T-cell (primary cell): ENCODE data around the gene RAI1. TPM values are rescaled to one million over a fixed set of nuclear protein-coding genes. Genes with fewer than 3 reads are reported as not detected.

ENCODE experiments used
- ATAC-seq, 4 experiments: fragments of 200-7000 bp in 3 of 4; fragments of 150-1000 bp in 1 of 4; cut with Tn5 transposase; replicated peaks in 1 of 4; 1 replicate in 3 of 4; 2 replicates in 1 of 4; pipeline ENCODE4 v1.10.0; 2021; ENCODE audit warnings: moderate library complexity in 3 of 4, mild to moderate bottlenecking in 2 of 4, moderate number of reproducible peaks in 1 of 4
- CTCF ChIA-PET, 2 donors: fragments of 300-600 bp; sonication (Branson Sonifier 250); formaldehyde crosslinking; loops; one replicate each; lab custom pipeline; 2022; ENCODE audit warnings: antibody characterized with exemption in 2 of 2; lab: Charles Lee
- POLR2A ChIA-PET, 2 donors: fragments of 300-600 bp; sonication (Branson Sonifier 250); formaldehyde crosslinking; loops; one replicate each; lab custom pipeline; 2022; ENCODE audit warnings: antibody characterized with exemption in 2 of 2; lab: Charles Lee
- DNase-seq, 35 experiments: peaks; one replicate each; pipeline versions ENCODE4 v3.0.0 to v3.0.0-alpha.2; 2013 to 2023
- H3K27ac ChIP-seq: one replicate; pipeline ENCODE4 v1.5.1; 2013; ENCODE audit warnings: low read length
- H3K27me3 ChIP-seq, 2 experiments: replicated peaks in 1 of 2; 1 replicate in 1 of 2; 2 replicates in 1 of 2; pipeline versions ENCODE4 v1.6.1 to v1.7.0; 2013; ENCODE audit warnings: low read length in 1 of 2, mixed read lengths in 1 of 2; ENCODE audit not compliant: control insufficient read depth in 2 of 2, insufficient read depth in 2 of 2; ENCODE audit errors: extremely low read depth in 1 of 2
- H3K36me3 ChIP-seq, 2 donors: 1 replicate in 1 of 2; 2 replicates in 1 of 2; pipeline versions ENCODE4 v1.6.1 to v1.7.0; 2013; ENCODE audit warnings: low read length in 1 of 2; ENCODE audit not compliant: control insufficient read depth in 2 of 2, insufficient read depth in 1 of 2; ENCODE audit errors: extremely low read depth in 1 of 2
- H3K4me1 ChIP-seq, 2 experiments: 1 replicate in 1 of 2; 2 replicates in 1 of 2; pipeline versions ENCODE4 v1.6.1 to v1.7.0; 2013; ENCODE audit warnings: low read length in 2 of 2, mixed read lengths in 1 of 2; ENCODE audit not compliant: insufficient read depth in 2 of 2, control insufficient read depth in 1 of 2; ENCODE audit errors: extremely low read depth in 1 of 2
- H3K4me3 ChIP-seq, 2 donors: 1 replicate in 1 of 2; 2 replicates in 1 of 2; pipeline versions ENCODE4 v1.5.1 to v1.7.0; 2013; ENCODE audit warnings: mild to moderate bottlenecking in 2 of 2, low read length in 1 of 2, moderate library complexity in 1 of 2; ENCODE audit not compliant: control insufficient read depth in 1 of 2; ENCODE audit errors: extremely low read depth in 1 of 2
- H3K9me3 ChIP-seq: 2 replicates; pipeline ENCODE4 v1.7.0; 2013
- H3K27ac Mint-ChIP-seq, 2 donors: one replicate each; pipeline ENCODE4 v1.8.0; 2020 to 2021; ENCODE audit warnings: mild to moderate bottlenecking in 2 of 2, mixed read lengths in 2 of 2
- H3K27me3 Mint-ChIP-seq, 2 donors: one replicate each; pipeline ENCODE4 v1.8.0; 2021 to 2022; ENCODE audit warnings: mixed read lengths in 2 of 2
- H3K36me3 Mint-ChIP-seq: one replicate; pipeline ENCODE4 v1.8.0; 2021; ENCODE audit warnings: mixed read lengths
- H3K4me1 Mint-ChIP-seq, 3 donors: one replicate each; pipeline ENCODE4 v1.8.0; 2020 to 2022; ENCODE audit warnings: mixed read lengths in 3 of 3, mild to moderate bottlenecking in 1 of 3
- H3K4me3 Mint-ChIP-seq, 3 donors: one replicate each; pipeline ENCODE4 v1.8.0; 2020 to 2022; ENCODE audit warnings: mild to moderate bottlenecking in 3 of 3, mixed read lengths in 3 of 3, moderate library complexity in 3 of 3
- H3K9me3 Mint-ChIP-seq, 3 donors: one replicate each; pipeline ENCODE4 v1.8.0; 2020 to 2022; ENCODE audit warnings: mixed read lengths in 3 of 3
- WGBS: methylation state at CpG from one replicate; pipeline ENCODE4 v1.1.5; 2013; ENCODE audit warnings: missing lambda C conversion rate; ENCODE audit not compliant: insufficient coverage; 5-methylcytosine and 5-hydroxymethylcytosine counted together
- total RNA-seq, 35 experiments: library from RNA in 6 of 35; stranded (reverse) in 6 of 35; fragments of 120-200 nt in 1 of 35; gene quantifications; one replicate each; pipeline versions ENCODE4 v1.2.1 to v1.2.4 and lab custom pipeline; 2013 to 2026

RAI1 gene
- total RNA-seq, 5 donors from 2014 or later (not counting 1 experiment from before 2014, with no cell fraction given), result 20.1 to 31.2 (median 24.5) TPM

GRCh38 chr17:17833658-17834357 lies 152.6 kb downstream of the RAI1 start:
- H3K4me1 Mint-ChIP-seq, result peaks cover 66 to 74% (median 73%) of the 10 kb centered on the region in 3 donors
- H3K9me3 Mint-ChIP-seq, result no peaks in the 10 kb centered on the region
- POLR2A ChIA-PET, result interaction anchor here in 1 of 2 donors (0.7 kb wide), 1 partner anchor 14 kb away, joined by 3 read pairs; no protein-coding TSS in a partner anchor
- no peaks in the 10 kb centered on the region for H3K27me3 Mint-ChIP-seq
- peaks cover 6% of the 10 kb centered on the region for H3K36me3 Mint-ChIP-seq
- ATAC-seq (no peak), DNase-seq (no peak)
- Histone ChIP-seq H3K27me3 (no peaks in the 10 kb centered on the region), H3K4me3 (peak overlapping the region in 1 of 2 donors; percentile 5), H3K4me1 (peaks cover 36 to 72% of the 10 kb centered on the region in 2 experiments), H3K9me3 (no peaks in the 10 kb centered on the region), H3K27ac (no peak overlapping the region), H3K36me3 (peaks cover 0 to 15% of the 10 kb centered on the region in 2 donors)
- peak overlapping the region in 2 of 3 donors; percentile 76 to 96 for H3K4me3 Mint-ChIP-seq
- WGBS, result no CpG with 5 or more reads among the region's 8 CpGs
- CTCF ChIA-PET, result interaction anchor here in 1 of 2 donors (0.6 kb wide), 2 partner anchors 23 to 1121 kb away, joined by 3 to 9 read pairs; no protein-coding TSS in a partner anchor
- H3K27ac Mint-ChIP-seq, result peak overlapping the region; percentile 74 to 82

GRCh38 chr17:17834974-17835373 lies 153.7 kb downstream of the RAI1 start:
- Mint-ChIP-seq H3K36me3 (peaks cover 6% of the 10 kb centered on the region), H3K4me1 (peaks cover 64 to 74% (median 71%) of the 10 kb centered on the region in 3 donors), H3K9me3 (no peaks in the 10 kb centered on the region), H3K27ac (peak overlapping the region; percentile 74 to 82), H3K27me3 (no peaks in the 10 kb centered on the region), H3K4me3 (peak overlapping the region; percentile 64 to 96 (median 76))
- Histone ChIP-seq H3K4me1 (peaks cover 41 to 80% of the 10 kb centered on the region in 2 experiments), H3K36me3 (peaks cover 0 to 13% of the 10 kb centered on the region in 2 donors), H3K9me3 (no peaks in the 10 kb centered on the region), H3K4me3 (peak overlapping the region in 1 of 2 donors; percentile 63), H3K27me3 (no peaks in the 10 kb centered on the region), H3K27ac (peak overlapping the region; percentile 98)
- POLR2A ChIA-PET, result interaction anchor here (0.6 to 1.4 kb wide), 3 partner anchors 12 to 47 kb away, joined by 3 to 7 read pairs (median 3); no protein-coding TSS in a partner anchor
- no peak for ATAC-seq
- CTCF ChIA-PET, result no interaction called here
- 62% methylated on average over 2 of the region's 4 CpGs for WGBS
- no peak for DNase-seq

GRCh38 chr17:17835415-17836249 lies 154.4 kb downstream of the RAI1 start:
- H3K27me3 Mint-ChIP-seq, result no peaks in the 10 kb centered on the region
- Histone ChIP-seq H3K27me3 (no peaks in the 10 kb centered on the region), H3K9me3 (no peaks in the 10 kb centered on the region), H3K4me3 (peak overlapping the region; percentile 63 to 92), H3K27ac (peak overlapping the region; percentile 98), H3K4me1 (peaks cover 44 to 82% of the 10 kb centered on the region in 2 experiments), H3K36me3 (peaks cover 0 to 13% of the 10 kb centered on the region in 2 donors)
- no peaks in the 10 kb centered on the region for H3K9me3 Mint-ChIP-seq
- H3K27ac Mint-ChIP-seq, result peak overlapping the region; percentile 88 to 91
- 22% methylated on average over 23 of the region's 25 CpGs for whole genome bisulfite sequencing
- ChIA-PET CTCF (interaction anchor here in 1 of 2 donors (0.6 to 1.6 kb wide), 8 partner anchors 8 to 154 kb away, joined by 3 to 16 read pairs (median 4); no protein-coding TSS in a partner anchor), POLR2A (interaction anchor here (0.5 to 1.9 kb wide), 14 partner anchors 9 to 554 kb away, joined by 3 to 25 read pairs (median 4); partner anchors contain the start of genes DRC3 (in 1 of the 2) and TOM1L2 (in 1 of the 2))
- DNase-seq (no peak), ATAC-seq (no peak)
- H3K4me1 Mint-ChIP-seq, result peaks cover 61 to 72% (median 69%) of the 10 kb centered on the region in 3 donors
- peaks cover 6% of the 10 kb centered on the region for H3K36me3 Mint-ChIP-seq
- H3K4me3 Mint-ChIP-seq, result peak overlapping the region; percentile 76 to 96 (median 77)

GRCh38 chr17:17836250-17836817 lies 155.1 kb downstream of the RAI1 start:
- Histone ChIP-seq H3K27ac (peak overlapping the region; percentile 98), H3K4me1 (peaks cover 44 to 82% of the 10 kb centered on the region in 2 experiments), H3K9me3 (no peaks in the 10 kb centered on the region), H3K36me3 (peaks cover 0 to 9% of the 10 kb centered on the region in 2 donors), H3K4me3 (peak overlapping the region; percentile 63 to 92), H3K27me3 (no peaks in the 10 kb centered on the region)
- ATAC-seq (peak; percentile 73 to 78 (median 76)), DNase-seq (peak; percentile 86 to 99 (median 97))
- Mint-ChIP-seq H3K27me3 (no peaks in the 10 kb centered on the region), H3K27ac (peak overlapping the region; percentile 88 to 91), H3K4me3 (peak overlapping the region; percentile 76 to 96 (median 77)), H3K9me3 (no peaks in the 10 kb centered on the region), H3K4me1 (peaks cover 60 to 73% (median 70%) of the 10 kb centered on the region in 3 donors), H3K36me3 (peaks cover 3% of the 10 kb centered on the region)
- POLR2A ChIA-PET, result interaction anchor here (0.5 to 1.9 kb wide), 15 partner anchors 10 to 555 kb away, joined by 3 to 25 read pairs (median 4); partner anchors contain the start of genes DRC3 (in 1 of the 2) and TOM1L2 (in 1 of the 2)
- under 1% methylated on average over 68 of the region's 69 CpGs for WGBS
- CTCF ChIA-PET, result interaction anchor here in 1 of 2 donors (0.6 to 1.6 kb wide), 8 partner anchors 8 to 154 kb away, joined by 3 to 16 read pairs (median 4); no protein-coding TSS in a partner anchor

GRCh38 chr17:17836818-17837379 lies 155.6 kb downstream of the RAI1 start, which contains the start of gene SREBF1:
Gene SREBF1 (minus strand): TSS chr17:17836986. CDS start chr17:17836817, 169 bp downstream.
- Histone ChIP-seq H3K4me1 (peaks cover 44 to 77% of the 10 kb centered on the region in 2 experiments), H3K9me3 (no peaks in the 10 kb centered on the region), H3K27ac (peak within 1 kb of the TSS; percentile 98), H3K27me3 (no peaks in the 10 kb centered on the region), H3K4me3 (peak within 1 kb of the TSS; percentile 63 to 92), H3K36me3 (peaks cover 0 to 3% of the 10 kb centered on the region in 2 donors)
- H3K4me3 Mint-ChIP-seq, result peak within 1 kb of the TSS; percentile 84 to 96 (median 85)
- no peaks in the 10 kb centered on the region for H3K9me3 Mint-ChIP-seq
- H3K36me3 Mint-ChIP-seq, result peaks cover 3% of the 10 kb centered on the region
- 0% methylated on average over 45 of the region's 52 CpGs for WGBS
- H3K4me1 Mint-ChIP-seq, result peaks cover 60 to 71% (median 71%) of the 10 kb centered on the region in 3 donors
- peak within 1 kb of the TSS; percentile 88 to 91 for H3K27ac Mint-ChIP-seq
- DNase-seq (peak in 32 of 35 experiments; percentile 31 to 77 (median 52)), ATAC-seq (peak; percentile 21 to 37 (median 31))
- ChIA-PET POLR2A (interaction anchor here (0.7 to 1.9 kb wide), 7 partner anchors 10 to 136 kb away, joined by 4 to 25 read pairs (median 7); partner anchors contain the start of genes DRC3 (in 1 of the 2) and TOM1L2 (in 1 of the 2)), CTCF (interaction anchor here in 1 of 2 donors (1.0 to 1.6 kb wide), 3 partner anchors 9 to 12 kb away, joined by 3 to 16 read pairs (median 4); no protein-coding TSS in a partner anchor)
- no peaks in the 10 kb centered on the region for H3K27me3 Mint-ChIP-seq
